ENCODE measurements around the gene ATP11A.

The ATP11A gene

DNA sequence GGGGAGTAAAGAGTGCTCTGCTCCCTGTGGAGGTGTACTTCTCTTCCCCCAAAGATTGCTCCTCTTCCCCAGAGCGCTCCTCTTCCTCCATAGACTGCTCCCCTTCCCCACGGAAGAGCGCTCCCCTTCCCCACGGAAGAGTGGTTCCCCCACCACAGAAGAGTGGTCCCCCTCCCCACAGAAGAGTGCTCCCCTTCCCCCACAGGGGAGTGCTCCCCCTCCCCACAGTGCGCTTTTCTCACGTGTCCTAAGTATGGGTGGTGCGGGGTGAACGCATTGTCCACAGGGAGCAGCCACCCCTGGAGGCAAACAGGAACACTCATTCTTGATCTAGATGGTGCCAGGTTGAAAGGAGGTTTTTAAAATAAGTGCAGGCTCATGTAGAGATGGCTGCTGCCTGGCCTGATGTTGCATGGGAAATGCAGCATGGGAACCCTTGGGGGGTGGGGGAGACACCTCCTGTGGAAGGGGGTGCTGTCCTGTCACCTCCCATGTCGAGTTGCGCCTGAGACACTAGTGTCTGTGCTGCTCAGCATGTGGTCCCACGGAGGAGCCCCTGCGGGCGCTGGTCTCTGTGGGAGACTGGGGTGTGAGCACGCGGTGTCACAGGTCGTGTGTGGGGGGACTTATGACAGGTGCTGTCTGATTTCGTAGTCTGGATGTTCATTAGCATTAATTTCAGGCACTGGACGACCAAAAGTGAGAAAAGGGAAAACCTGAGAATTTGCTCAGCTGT, 52.2 kb downstream of the ATP11A start:
- no peak for DNase-seq (ENCODE audit: low read depth in 2 of 2)

DNA sequence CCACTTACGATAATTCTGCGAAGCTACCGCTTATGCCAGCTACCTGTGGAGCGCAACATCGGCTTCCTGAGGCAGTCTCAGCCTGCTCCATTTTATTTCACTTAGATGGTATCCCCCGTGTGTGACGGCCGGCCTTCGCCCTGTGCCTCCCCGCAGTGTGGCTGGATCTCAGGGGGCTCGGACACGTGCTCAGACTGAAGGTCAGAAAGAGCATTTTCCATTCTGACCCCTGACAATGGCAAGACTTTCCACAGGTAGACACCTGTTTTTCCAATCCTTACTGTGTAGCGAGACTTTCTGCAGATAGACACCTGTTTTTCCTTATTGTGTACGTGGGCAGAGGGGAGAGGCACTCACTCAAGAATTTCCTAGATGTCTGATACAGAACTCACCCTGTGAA, 52.7 kb downstream of the ATP11A start:
- no peak for DNase-seq (ENCODE audit: low read depth in 2 of 2)

DNA sequence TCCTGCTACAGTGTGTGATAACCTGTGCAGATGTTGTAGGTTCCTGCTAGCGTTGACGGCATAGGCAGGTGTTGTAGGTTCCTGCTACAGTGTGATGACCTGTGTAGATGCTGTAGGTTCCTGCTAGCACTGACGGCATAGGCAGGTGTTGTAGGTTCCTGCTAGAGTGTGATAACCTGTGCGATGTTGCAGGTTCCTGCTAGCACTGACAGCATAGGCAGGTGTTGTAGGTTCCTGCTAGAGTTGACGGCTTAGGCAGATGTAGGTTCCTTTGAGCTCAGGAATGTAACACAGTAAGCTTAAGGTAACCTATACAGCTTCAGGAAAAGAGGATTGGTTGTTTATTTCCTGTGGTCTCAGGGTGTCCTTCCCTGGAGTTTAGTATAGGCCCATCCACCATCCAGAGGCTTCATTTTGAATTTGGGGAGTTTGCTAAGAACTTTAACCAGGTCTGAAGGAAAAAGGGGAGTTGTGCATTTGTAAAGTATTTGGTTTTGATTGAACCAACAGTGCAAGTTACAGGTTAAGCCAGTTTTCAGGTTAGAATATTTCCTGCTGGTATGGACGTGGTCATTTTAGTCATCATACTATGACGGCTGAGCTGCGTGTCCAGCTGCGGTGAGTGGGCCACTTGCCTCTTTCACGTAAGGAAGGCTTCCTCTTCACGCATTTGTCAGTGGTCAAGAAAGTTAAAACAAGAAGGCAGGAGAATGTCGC, 53.8 kb downstream of the ATP11A start:
- no peak for DNase-seq (ENCODE audit: low read depth in 2 of 2)

DNA sequence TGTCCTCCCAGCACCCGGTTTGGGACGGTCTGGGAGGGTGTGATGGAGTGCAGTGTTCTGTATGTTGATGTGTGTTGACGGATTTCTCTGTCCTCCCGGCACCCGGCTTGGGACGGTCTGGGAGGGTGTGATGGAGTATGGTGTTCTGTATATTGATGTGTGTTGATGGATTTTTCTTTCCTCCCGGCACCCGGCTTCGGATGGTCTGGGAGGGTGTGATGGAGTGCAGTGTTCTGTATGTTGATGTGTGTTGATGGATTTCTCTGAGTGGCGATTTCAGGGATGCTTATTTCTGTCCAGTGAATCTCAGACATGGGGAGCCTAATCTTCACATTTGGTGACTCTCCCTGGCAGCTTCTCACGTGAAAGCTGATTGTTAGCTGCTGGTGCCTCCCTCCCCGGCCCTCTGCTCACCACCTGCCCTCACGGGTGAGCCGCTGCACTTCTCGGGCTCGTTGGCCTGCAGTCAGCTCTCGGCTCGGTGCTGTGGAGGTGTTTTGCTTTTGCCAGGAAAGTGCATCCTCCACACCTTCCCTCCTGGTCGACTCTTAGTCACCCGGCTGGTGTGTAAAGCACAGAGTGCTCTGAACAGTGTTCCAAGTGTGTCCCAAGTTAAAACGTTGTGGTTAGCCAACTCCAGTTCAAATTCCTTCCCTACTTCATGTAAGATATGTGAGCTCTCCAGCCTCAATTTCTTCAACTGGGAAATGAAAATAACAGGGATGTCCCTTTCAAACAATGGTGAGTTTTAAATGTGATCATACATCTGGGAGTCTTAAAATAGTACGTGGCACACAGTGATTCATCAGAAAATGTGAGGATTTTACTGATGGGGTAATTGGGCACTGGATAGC, 54.6 kb downstream of the ATP11A start:
- no peak for DNase-seq (ENCODE audit: low read depth in 2 of 2)

DNA sequence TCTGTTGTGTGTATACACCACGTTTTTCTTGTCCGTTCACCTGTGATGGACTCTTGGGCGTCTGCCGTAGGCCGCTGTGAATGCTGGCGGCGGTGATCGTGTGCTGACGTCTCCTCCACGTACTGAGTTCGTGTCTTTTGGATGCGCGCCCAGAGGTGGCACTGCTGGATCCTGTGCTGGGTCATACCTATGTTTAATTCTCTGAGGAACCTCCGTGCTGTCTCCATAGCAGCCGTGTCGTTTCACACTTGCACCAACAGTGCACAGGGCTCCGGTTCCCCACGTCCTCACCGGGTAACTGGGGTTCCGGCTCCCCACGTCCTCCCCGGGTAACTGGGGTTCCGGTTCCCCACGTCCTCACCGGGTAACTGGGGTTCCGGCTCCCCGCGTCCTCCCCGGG, 56.2 kb downstream of the ATP11A start:
- DNase-seq (ENCODE audit: low read depth in 2 of 2): no peak

DNA sequence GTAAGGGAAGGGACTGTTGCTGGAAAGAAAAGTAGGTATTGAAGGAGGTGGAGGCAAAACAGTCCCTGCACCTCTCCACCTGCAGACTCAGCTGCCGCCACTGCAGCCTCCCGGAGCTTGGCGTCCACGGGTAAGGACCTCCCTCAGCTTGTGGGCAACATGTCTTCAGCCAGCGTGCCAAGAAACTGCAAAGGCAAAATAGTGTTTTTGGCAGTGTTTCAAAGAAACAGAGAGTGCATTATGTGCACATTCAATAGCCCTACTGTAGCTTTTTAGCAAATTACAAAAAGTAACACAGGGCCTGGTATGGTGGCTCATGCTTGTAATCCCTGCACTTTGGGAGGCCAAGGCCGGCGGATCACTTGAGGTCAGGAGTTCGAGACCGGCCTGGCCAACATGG, 57.4 kb downstream of the ATP11A start:
- no peak for DNase-seq (ENCODE audit: low read depth in 2 of 2)

DNA sequence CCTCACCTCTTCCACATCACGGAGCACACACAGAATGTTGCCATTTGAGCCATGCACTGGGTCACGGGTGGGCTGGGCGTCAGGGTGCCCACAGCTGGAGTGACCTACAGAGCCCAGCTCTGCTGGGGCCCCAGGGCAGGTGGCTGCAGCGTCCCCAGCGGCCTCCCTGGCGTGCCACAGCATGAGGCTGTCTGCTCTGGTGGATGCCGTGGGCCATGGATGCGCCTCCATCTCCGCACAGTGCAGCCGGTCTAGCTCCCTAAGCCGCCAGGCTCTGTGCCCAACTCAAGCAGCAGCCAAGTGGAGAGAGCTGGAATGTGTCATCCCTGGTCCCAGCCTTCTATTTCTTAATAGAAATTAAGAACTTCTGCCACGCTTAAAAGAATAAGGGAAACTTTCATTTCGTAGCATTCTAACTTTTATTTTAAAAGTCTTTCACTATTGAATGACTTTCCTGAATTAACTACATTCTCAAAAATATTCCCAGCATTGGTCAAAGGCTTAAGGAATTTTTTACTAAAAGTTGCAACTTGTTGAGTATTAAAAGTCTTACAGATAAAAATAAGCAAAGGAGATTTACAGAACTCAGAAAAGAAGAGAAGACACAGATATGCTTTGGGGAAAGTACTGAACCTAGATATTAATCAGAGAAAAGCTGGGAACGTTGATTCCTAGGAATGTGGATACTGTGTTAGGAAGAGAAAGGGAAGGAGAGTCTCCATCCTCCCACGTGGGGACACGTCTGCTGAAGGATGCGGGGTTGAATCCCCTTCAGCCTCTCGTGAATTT, 59.3 kb downstream of the ATP11A start:
- DNase-seq (ENCODE audit: low read depth in 2 of 2): no peak

DNA sequence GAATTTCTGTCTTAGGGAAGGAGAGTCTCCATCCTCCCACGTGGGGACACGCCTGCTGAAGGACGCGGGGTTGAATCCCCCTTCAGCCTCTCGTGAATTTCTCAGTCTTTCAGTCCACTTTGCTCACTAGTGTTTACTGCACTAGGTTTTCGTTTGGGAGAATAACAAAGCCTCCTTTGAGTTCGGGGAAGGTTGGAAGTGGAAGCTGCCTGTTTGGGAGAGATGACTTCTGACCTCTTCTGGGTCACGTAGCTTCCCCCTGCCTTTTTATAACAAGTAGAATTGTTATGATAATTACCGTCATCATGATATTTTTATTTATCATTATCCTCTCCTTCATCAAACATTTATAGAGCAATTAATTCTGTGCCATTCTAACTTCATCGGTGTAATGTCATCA, 60.7 kb downstream of the ATP11A start:
- no peak for DNase-seq (ENCODE audit: low read depth in 2 of 2)

DNA sequence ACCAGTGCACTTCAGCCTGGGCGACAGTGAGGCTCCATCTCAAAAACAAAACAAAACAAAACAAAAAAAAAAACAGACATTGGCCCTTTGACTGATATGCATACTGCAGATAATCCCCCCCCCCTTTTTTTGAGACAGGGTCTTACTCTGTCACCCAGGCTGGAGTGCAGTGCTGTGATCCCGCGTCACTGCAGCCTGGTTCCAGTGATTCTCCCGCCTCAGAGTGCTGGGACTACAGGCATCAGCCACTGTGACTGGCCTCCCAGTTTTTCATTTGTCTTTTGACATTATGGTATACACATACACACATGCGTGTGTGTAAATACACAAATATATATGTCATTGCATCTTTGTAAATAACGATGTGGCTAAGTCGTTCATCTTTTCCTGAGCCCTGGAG, 61.8 kb downstream of the ATP11A start:
- DNase-seq (ENCODE audit: low read depth in 2 of 2): no peak

DNA sequence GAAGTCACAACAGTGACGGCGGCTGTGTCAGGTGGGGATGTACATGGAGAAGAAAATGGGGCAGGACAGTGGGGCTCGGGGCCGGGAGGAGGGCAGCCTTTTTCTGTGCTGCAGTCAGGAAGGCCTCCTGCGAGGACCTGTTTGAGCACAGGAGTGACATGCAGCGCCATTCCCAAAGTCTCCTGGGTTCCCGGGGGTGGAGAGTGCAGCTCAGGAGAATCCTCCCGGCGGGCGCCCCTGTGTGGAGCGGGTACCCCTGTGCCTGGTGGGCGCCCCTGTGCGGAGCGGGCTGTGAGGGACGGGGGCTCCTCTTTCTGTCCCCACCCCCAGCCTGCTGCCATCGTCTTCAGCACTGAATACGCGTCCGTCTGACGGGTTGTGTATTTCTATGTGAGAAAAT, 62.4 kb downstream of the ATP11A start:
- DNase-seq (ENCODE audit: low read depth in 2 of 2): no peak

DNA sequence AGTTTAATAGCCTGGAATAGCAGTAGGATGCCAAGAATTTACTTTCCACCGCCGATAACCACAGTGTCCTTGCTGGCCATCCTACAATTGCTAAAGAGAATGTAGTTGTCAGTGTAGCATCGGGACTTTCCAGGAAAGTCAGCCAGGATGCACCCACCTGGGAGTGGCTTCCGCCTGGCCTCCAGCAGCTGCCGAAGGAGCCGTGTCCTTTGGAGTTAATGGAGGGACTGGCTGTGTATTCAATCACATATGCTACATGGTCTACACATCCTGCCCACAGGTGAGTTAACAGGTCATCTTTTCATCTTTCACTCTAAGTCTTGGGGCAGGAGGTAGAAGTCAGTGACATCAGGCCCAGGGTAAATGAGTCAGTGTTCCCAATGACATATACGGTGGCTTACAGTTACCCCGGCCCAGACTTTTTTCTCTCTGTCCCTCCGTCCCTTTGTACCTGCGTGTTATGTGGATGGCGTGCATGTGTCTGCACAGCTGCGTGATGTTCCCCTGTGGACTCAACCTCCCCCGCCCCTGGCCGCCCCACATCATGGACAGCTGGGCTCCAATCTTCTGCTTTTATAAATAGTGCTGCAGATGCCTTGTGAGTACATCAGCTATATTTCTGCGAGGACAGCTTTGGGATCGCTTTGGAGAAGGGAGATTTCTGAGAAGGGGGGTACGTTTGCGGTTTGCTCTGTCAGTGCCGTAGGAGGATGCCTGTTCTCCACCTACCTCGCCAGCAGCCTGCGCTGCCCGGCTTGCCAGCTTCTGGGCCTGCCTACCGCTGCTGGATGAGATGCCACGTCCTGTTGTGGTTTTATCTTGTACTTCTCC, 63.1 kb downstream of the ATP11A start:
- DNase-seq (ENCODE audit: low read depth in 2 of 2): no peak

DNA sequence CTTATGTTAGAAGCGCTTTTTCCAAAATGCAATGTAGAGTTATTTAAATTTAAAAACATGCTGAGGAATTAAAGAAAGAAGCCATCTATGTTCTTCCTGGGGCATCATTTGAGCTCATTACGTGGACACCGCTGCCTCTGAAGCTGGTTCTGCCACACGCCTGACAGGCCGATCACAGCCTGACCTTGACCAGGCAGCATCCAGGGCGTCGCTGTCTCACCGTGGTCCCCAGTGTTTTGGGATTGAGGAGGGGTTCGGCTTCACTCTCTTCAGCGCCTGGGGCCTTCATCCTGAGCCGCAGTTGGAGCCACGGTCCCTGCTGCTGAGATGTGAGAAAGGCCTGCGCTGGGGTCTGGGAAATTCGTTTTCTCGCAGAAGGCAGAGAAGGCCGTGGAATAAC, 64.0 kb downstream of the ATP11A start:
- DNase-seq (ENCODE audit: low read depth in 2 of 2): no peak

DNA sequence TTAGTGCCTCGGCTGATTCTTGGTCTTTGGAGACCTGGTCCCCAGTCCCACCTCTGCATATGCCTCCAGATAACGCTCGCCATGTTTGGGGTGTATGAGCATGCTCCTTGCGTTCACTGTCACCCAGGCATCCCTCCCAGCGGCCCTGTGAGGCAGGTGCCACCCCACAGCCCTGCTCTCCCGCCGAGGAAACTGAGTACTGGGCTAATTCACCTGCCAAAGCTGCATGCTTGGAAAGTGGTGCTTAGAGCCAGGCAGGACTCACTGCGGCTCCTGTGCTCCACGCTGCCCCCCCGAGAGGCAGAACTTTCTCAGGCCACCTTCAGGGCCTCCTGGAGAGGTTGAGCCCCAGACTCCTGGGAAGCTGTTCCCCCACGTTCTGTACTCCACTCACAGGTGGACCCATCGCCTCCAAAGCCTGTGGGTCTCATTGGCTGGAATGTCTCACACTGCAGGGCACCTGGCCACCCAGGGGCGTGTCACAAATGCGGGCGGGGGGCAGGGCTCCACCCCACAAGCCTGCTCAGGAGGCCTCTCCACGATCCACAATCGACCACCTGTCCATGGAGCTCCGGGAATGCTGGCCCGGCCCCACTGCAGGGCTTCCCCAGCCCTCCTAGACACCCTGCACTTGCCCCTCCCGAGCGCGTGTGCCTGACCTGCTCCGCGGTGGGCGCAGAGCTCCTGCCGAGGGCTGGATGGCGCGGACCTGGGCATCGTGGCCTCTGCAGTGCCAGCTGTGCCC, 64.6 kb downstream of the ATP11A start:
- no peak for DNase-seq (ENCODE audit: low read depth in 2 of 2)

DNA sequence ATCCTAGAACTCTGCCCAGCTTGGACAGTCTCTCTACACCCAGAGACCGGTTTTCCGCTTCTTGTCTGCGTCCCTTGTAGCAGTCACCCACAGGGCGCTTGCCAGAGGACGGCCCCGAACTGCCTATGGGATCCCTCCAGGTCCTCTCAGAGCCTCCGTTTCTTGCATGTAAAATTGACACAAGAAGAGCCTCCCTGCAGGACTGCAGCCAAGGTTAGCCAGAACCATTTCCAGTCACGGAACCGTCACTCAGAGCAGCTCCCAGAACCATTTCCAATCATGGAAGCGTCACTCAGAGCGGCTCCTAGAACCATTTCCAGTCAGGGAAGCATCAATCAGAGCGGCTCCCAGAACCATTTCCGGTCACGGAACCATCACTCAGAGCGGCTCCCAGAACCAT, 65.5 kb downstream of the ATP11A start:
- DNase-seq (ENCODE audit: low read depth in 2 of 2): no peak

DNA sequence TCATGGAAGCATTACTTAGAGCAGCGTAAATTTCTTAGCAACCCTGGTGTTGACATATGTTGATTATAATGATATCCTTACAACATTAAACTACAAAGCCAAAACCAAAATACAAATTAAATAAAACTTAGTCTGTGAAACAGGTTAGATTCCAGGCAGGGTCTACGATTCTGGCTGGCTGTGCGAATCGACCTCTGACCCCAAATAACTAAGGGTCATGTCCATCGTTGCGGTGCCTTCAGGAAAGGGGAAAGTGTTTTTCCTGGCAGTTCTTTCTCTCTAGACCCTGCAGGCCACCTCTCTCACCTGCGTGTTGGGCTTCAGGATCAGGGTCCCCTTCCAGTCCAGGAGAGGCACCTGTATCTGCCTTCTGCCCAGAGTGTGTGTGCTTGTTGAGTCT, 66.2 kb downstream of the ATP11A start:
- DNase-seq (ENCODE audit: low read depth in 2 of 2): no peak

DNA sequence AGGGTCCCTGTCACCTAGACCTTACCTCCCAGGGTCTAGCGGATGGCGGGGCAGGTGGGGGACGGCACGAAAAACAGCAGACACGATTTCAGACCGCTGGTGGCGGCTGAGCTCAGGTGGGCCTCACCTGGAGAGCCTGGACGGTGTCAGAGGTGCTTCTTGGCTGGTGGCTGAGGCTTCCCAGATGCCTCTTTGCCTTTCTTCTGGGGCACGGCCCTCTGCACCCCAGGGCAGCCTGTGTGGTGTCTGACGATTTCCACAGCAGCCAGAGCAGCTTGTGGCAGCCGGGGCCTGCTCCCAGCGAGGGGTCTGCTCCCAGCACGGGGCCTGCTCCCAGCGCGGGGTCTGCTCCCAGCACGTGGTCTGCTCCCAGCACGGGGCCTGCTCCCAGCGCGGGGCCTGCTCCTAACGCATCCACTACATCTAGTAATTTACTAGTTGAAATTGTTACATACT, 66.7 kb downstream of the ATP11A start:
- DNase-seq (ENCODE audit: low read depth in 2 of 2): no peak

DNA sequence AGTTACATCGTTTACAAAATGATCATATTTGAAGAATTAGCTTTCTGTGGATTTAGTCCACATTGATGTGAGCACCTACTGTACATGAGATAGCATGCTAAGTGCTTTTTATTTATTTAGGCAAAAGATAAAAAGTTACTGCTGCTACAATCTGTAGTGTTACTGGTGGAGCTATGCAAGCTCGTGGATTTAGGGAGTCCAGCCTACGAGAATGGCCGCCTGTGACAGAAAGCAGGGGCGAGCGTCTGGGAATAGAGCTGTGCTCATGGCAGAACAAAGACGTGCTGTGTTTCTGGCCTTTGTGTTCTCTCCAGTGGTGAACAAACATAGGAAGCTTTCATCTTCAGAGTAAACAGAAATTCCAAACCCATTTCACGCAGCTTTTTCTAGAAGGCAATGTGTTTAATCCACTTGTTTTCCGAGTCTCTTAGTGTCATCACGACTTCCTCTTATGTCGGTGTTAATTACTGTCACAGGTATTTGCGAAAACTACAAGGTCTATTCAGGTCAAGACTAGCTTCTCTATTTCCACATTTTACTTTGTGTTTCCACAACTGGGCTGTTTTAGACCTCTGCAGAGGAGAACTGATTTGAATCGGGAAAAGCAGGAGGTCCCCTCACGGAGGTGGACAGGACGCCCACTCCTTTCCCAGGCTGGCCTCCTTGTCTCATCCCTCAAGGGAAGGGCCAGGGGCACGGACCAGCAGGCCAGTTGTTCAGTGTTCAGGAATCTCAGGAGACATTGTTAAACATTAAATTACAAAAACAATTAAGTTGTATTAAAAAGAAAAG, 67.3 kb downstream of the ATP11A start:
- DNase-seq (ENCODE audit: low read depth in 2 of 2): no peak

DNA sequence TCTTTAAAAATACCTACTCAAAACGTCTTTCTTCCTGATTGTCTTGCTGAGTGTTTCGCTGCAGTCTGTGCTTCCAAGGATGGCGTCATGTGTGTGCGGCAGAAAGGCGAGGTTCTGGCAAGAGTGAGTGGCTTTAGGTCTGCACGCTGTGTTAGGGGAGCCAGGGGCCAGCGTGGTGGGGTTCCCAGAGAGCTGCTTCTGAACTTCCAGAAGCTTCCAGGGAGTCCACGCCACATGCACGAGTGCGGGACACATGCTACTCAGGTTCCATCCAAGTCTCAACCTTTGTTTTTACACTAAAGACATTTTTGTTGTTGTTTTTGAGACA, 67.9 kb downstream of the ATP11A start:
- DNase-seq (ENCODE audit: low read depth in 2 of 2): no peak

DNA sequence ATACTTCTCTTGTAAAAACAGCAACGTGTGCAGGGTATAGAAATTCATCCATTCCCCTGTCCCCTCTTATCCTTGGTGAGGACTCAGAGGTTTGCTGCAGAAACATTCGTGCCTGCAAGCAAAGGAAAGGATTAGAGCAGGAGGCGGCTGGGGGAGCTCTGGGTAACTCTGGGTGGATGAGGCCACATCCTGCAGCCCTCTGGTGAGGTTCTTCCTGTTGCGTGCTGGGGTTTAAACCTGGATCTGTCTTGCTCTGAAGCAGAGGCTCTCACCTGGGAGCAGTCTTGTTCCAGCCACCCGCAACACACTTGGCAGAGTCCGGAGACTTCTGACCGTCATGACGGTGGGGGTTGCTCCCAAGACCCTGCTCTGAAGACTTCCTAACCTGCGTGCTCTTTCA, 69.2 kb downstream of the ATP11A start:
- DNase-seq (ENCODE audit: low read depth in 2 of 2): no peak

DNA sequence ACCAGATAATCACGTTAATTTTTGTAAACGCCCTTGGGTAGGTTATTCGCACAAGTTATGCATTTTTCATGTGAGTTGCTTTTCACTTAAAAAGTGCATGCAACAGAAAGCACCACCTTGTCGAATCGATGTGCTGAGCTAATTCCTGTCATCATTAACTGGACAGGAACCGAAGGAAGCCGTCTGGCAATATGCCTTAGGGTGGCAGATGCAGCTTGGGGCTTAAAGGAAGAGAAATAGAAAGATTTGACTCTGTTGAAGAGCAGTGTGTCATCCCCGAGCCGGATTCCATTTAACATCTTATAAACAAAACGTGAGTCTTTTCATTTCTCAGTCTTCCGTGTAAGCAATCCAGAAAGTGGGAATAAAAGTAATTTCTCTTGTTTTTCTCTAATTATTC, 70.0 kb downstream of the ATP11A start:
- no peak for DNase-seq (ENCODE audit: low read depth in 2 of 2)

Measured in stimulated activated CD4-positive, alpha-beta T cell treated with anti-CD3 and anti-CD28 coated beads, Interleukin-4, amount 100 ng/mL, for 48 hours (primary cell).